GM23338 (cell line): ENCODE measurements around the gene SCN7A. TPM values are rescaled to one million over a fixed set of nuclear protein-coding genes. Genes with fewer than 3 reads are reported as not detected.

ENCODE experiments used
- ATAC-seq: fragments of 200-7000 bp; cut with Tn5 transposase; 3 replicates; pipeline ENCODE4 v1.9.1; 2020
- DNase-seq: peaks from one replicate; pipeline ENCODE4 v3.0.0-alpha.2; 2015; ENCODE audit warnings: low spot score
- H2AFZ ChIP-seq: fragments of 200-600 bp; sonication (generic); 2 replicates; pipeline ENCODE4 v1.8.0; 2016; ENCODE audit warnings: antibody characterized with exemption, mild to moderate bottlenecking, moderate library complexity
- H3F3A ChIP-seq: fragments of 200-600 bp; sonication (generic); replicated peaks from 2 replicates; pipeline ENCODE4 v1.8.0; 2017; ENCODE audit warnings: antibody characterized with exemption, mixed run types, low read depth
- H3K27ac ChIP-seq: fragments of 200-600 bp; sonication (generic); 2 replicates; pipeline ENCODE4 v1.6.1; 2016; ENCODE audit warnings: low read depth
- H3K27me3 ChIP-seq: fragments of 200-600 bp; sonication (generic); 2 replicates; pipeline ENCODE4 v1.8.0; 2016; ENCODE audit warnings: mild to moderate bottlenecking, mixed run types, moderate library complexity; ENCODE audit not compliant: insufficient read depth
- H3K36me3 ChIP-seq: fragments of 200-600 bp; sonication (generic); 2 replicates; pipeline ENCODE4 v1.8.0; 2016; ENCODE audit warnings: mild to moderate bottlenecking; ENCODE audit not compliant: insufficient read depth
- H3K4me1 ChIP-seq: fragments of 200-600 bp; sonication (generic); 2 replicates; pipeline ENCODE4 v1.8.0; 2016; ENCODE audit warnings: mild to moderate bottlenecking, moderate library complexity; ENCODE audit not compliant: insufficient read depth
- H3K4me2 ChIP-seq: fragments of 200-600 bp; sonication (generic); 2 replicates; pipeline ENCODE4 v1.7.1; 2017; ENCODE audit warnings: mixed run types
- H3K4me3 ChIP-seq: fragments of 200-600 bp; sonication (generic); 2 replicates; pipeline ENCODE4 v1.6.1; 2016; ENCODE audit warnings: mixed run types
- H3K79me2 ChIP-seq: fragments of 200-600 bp; sonication (generic); replicated peaks from 2 replicates; pipeline ENCODE4 v1.8.0; 2017; ENCODE audit warnings: mild to moderate bottlenecking; ENCODE audit not compliant: insufficient read depth
- H3K9me2 ChIP-seq: fragments of 200-600 bp; sonication (generic); 2 replicates; pipeline ENCODE4 v1.8.0; 2017; ENCODE audit not compliant: insufficient read depth
- H4K20me1 ChIP-seq: fragments of 200-600 bp; sonication (generic); replicated peaks from 2 replicates; pipeline ENCODE4 v1.8.0; 2017; ENCODE audit warnings: mild to moderate bottlenecking; ENCODE audit not compliant: insufficient read depth
- H3K27ac Mint-ChIP-seq: 2 replicates; pipeline ENCODE4 v1.8.0; 2020; ENCODE audit warnings: inconsistent platforms, mild to moderate bottlenecking, moderate library complexity, mixed read lengths
- H3K27me3 Mint-ChIP-seq: 3 replicates; pipeline ENCODE4 v1.8.0; 2022; ENCODE audit warnings: low read depth, mild to moderate bottlenecking, moderate library complexity, mixed read lengths, inconsistent platforms; ENCODE audit not compliant: insufficient read depth, poor library complexity
- H3K36me3 Mint-ChIP-seq: 3 replicates; pipeline ENCODE4 v1.8.0; 2021; ENCODE audit warnings: low read depth, mild to moderate bottlenecking, inconsistent platforms, moderate library complexity, mixed read lengths
- H3K4me1 Mint-ChIP-seq: 3 replicates; pipeline ENCODE4 v1.8.0; 2020; ENCODE audit warnings: mild to moderate bottlenecking, inconsistent platforms, mixed read lengths
- H3K4me3 Mint-ChIP-seq: 3 replicates; pipeline ENCODE4 v1.8.0; 2021; ENCODE audit warnings: moderate library complexity, mild to moderate bottlenecking, inconsistent platforms, mixed read lengths
- H3K9me3 Mint-ChIP-seq: 3 replicates; pipeline ENCODE4 v1.8.0; 2020; ENCODE audit warnings: moderate library complexity, mild to moderate bottlenecking, inconsistent platforms, mixed read lengths
- CREB1 ChIP-seq: fragments of 250-450 bp; sonication (Bioruptor Pico); IDR thresholded peaks from 2 replicates; pipeline ENCODE4 v1.5.0; 2020; ENCODE audit warnings: low read depth, mild to moderate bottlenecking, moderate library complexity
- EZH2 ChIP-seq: fragments of 200-600 bp; sonication (generic); IDR thresholded peaks from one replicate; pipeline ENCODE4 v1.8.0; 2017; ENCODE audit warnings: antibody characterized with exemption, mild to moderate bottlenecking, low read depth; ENCODE audit not compliant: unreplicated experiment
- EZH2phosphoT487 ChIP-seq: fragments of 200-600 bp; sonication (generic); IDR thresholded peaks from one replicate; pipeline ENCODE4 v1.8.1; 2018; ENCODE audit warnings: antibody characterized with exemption; ENCODE audit not compliant: unreplicated experiment
- NANOG ChIP-seq: IDR thresholded peaks from 2 replicates; pipeline ENCODE4 v1.6.1; 2016; ENCODE audit warnings: antibody characterized with exemption, borderline replicate concordance
- ZNF114 ChIP-seq: fragments of 250-450 bp; sonication (Bioruptor Pico); IDR thresholded peaks from 2 replicates; pipeline ENCODE4 v1.5.0; 2020; ENCODE audit warnings: mild to moderate bottlenecking, moderate library complexity
- ZNF331 ChIP-seq: fragments of 250-450 bp; sonication (Bioruptor Pico); IDR thresholded peaks from 2 replicates; pipeline ENCODE4 v1.5.0; 2020; ENCODE audit warnings: low read depth, mild to moderate bottlenecking, moderate library complexity
- polyA plus RNA-seq: library from polyadenylated mRNA; unstranded; fragments of >200 nt; fragmentation: Nextera tagmentation; extraction: Ambion mirVana; gene quantifications from 2 replicates; pipeline ENCODE4 v1.2.1, GENCODE V29; 2016
- total RNA-seq: library from RNA; depleted of rRNA; stranded (reverse); fragments of >200 nt; shearing (Covaris generic); gene quantifications from 2 replicates; pipeline ENCODE4 v1.2.3, GENCODE V29; 2014
- TF ChIP-seq, protein P1 (sequence below): IDR thresholded peaks from 2 replicates; pipeline ENCODE4 v1.6.1; 2016; ENCODE audit warnings: antibody characterized with exemption
- TF ChIP-seq, protein P2 (sequence below), 2 experiments: fragments of 200-600 bp in 1 of 2; sonication (generic) in 1 of 2; conservative IDR thresholded peaks; 2 replicates each; pipeline versions ENCODE4 v1.5.1 to v1.6.1; 2016 to 2017; ENCODE audit warnings: antibody characterized with exemption in 2 of 2, low read depth in 2 of 2, mild to moderate bottlenecking in 2 of 2, moderate library complexity in 1 of 2
- TF ChIP-seq, protein P3 (sequence below): fragments of 250-450 bp; sonication (Bioruptor Pico); IDR thresholded peaks from 2 replicates; pipeline ENCODE4 v1.5.0; 2020; ENCODE audit warnings: mild to moderate bottlenecking, moderate library complexity

Gene SCN7A
- total and polyA plus RNA-seq, 2 experiments from 2014 or later = 0.10 to 0.42 TPM

DNA sequence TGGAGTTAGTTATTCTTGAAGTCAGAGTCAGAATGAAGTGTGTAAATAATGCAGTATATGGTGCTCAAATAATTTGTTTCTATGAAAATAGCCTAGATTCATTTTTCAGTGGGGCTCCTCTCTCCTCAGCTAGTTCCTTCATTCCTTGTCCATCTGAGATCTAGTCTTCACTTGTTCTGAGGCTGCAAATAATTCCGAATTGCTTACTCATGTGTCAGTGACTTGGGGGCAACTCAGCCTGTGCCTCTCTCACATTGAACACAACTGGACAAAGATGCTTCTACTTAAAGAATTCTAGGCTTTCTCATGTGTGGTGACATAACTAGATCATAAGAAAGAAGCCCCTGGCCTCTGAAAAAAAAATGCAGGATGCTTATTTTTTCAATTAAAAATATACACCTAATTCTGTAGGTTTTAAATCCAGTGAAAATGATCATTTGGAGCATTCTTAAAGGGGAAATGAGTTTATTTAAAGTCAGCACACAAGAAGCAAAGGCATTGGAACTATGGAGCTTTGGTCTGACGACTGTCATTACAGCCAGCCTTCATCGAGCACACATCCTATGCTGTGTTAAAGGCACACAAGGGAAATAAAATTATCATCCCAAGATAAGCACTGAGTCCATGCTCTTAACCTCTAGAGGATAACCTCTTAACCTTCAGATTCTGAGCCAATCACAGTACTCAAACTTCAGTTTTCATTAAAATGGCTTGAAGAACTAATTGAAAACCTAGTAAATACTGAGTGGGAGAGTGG lies 24.8 kb upstream of the SCN7A start:
- Mint-ChIP-seq H3K9me3 (no peaks in the 10 kb centered on the region), H3K27me3 (peaks cover 2% of the 10 kb centered on the region), H3K4me3 (no peak overlapping the region), H3K36me3 (no peaks in the 10 kb centered on the region), H3K4me1 (peaks cover 10% of the 10 kb centered on the region), H3K27ac (no peak overlapping the region)
- H3K27me3 ChIP-seq = no peaks in the 10 kb centered on the region
- TF ChIP-seq EZH2phosphoT487 = no peak
- TF ChIP-seq, protein P1, sequence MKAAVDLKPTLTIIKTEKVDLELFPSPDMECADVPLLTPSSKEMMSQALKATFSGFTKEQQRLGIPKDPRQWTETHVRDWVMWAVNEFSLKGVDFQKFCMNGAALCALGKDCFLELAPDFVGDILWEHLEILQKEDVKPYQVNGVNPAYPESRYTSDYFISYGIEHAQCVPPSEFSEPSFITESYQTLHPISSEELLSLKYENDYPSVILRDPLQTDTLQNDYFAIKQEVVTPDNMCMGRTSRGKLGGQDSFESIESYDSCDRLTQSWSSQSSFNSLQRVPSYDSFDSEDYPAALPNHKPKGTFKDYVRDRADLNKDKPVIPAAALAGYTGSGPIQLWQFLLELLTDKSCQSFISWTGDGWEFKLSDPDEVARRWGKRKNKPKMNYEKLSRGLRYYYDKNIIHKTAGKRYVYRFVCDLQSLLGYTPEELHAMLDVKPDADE = no peak
- no peak for TF ChIP-seq ZNF331 (CRISPR knock-in tag)
- TF ChIP-seq NANOG = no peak
- TF ChIP-seq ZNF114 = no peak
- TF ChIP-seq, protein P2, sequence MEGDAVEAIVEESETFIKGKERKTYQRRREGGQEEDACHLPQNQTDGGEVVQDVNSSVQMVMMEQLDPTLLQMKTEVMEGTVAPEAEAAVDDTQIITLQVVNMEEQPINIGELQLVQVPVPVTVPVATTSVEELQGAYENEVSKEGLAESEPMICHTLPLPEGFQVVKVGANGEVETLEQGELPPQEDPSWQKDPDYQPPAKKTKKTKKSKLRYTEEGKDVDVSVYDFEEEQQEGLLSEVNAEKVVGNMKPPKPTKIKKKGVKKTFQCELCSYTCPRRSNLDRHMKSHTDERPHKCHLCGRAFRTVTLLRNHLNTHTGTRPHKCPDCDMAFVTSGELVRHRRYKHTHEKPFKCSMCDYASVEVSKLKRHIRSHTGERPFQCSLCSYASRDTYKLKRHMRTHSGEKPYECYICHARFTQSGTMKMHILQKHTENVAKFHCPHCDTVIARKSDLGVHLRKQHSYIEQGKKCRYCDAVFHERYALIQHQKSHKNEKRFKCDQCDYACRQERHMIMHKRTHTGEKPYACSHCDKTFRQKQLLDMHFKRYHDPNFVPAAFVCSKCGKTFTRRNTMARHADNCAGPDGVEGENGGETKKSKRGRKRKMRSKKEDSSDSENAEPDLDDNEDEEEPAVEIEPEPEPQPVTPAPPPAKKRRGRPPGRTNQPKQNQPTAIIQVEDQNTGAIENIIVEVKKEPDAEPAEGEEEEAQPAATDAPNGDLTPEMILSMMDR (conservative IDR thresholded peaks at IDR 0.05; ENCODE audit: low read depth in 2 of 2) = no peak
- H3K9me2 ChIP-seq = no peaks in the 10 kb centered on the region
- H3K4me2 ChIP-seq = no peak overlapping the region
- no peak overlapping the region for H3K4me3 ChIP-seq
- peaks cover 6% of the 10 kb centered on the region; the same call in 1 of the 2 replicates for H3K4me1 ChIP-seq
- H3F3A ChIP-seq = no peaks in the 10 kb centered on the region
- no peak for ATAC-seq
- no peaks in the 10 kb centered on the region for H3K36me3 ChIP-seq
- no peaks in the 10 kb centered on the region for H3K79me2 ChIP-seq
- no peaks in the 10 kb centered on the region for H4K20me1 ChIP-seq
- H2AFZ ChIP-seq = peak overlapping the region; percentile 77
- H3K27ac ChIP-seq = no peak overlapping the region
- DNase-seq = no peak

DNA sequence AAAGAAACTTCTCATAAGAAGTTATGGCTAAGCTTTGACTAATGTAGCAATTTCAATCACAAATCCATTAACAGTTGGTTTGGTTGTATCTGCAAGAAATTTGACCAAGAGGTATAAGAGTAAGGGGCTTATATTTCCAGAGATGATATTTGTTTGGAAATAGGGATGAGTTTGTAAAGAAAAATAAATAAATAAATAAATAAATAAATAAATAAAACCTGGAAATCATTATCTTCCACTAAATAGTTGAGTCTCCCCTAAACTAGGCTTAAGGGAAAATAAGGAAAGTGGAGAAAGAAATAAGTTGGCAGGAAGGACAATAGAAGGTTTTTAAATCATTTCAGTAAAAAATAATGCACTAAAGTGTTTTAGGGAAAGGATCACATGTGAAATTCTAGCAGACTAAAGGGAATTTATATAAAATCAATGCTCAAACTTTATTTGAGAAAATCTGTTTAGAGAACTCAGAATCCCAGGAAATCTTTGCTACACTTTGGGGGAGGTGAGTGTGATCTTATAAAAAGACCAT lies 23.5 kb upstream of the SCN7A start:
- Histone ChIP-seq H3F3A (no peaks in the 10 kb centered on the region), H3K27me3 (no peaks in the 10 kb centered on the region), H3K27ac (no peak overlapping the region), H3K4me1 (peaks cover 6% of the 10 kb centered on the region; the same call in 1 of the 2 replicates), H2AFZ (no peak overlapping the region), H3K36me3 (no peaks in the 10 kb centered on the region), H3K79me2 (no peaks in the 10 kb centered on the region), H3K9me2 (no peaks in the 10 kb centered on the region), H3K4me2 (no peak overlapping the region), H4K20me1 (no peaks in the 10 kb centered on the region), H3K4me3 (no peak overlapping the region)
- H3K27ac Mint-ChIP-seq = no peak overlapping the region
- no peak overlapping the region for H3K4me3 Mint-ChIP-seq
- no peaks in the 10 kb centered on the region for H3K36me3 Mint-ChIP-seq
- peaks cover 10% of the 10 kb centered on the region for H3K4me1 Mint-ChIP-seq
- DNase-seq (no peak), ATAC-seq (no peak)
- no peaks in the 10 kb centered on the region for H3K9me3 Mint-ChIP-seq
- H3K27me3 Mint-ChIP-seq = peaks cover 2% of the 10 kb centered on the region
- TF ChIP-seq, protein P3, sequence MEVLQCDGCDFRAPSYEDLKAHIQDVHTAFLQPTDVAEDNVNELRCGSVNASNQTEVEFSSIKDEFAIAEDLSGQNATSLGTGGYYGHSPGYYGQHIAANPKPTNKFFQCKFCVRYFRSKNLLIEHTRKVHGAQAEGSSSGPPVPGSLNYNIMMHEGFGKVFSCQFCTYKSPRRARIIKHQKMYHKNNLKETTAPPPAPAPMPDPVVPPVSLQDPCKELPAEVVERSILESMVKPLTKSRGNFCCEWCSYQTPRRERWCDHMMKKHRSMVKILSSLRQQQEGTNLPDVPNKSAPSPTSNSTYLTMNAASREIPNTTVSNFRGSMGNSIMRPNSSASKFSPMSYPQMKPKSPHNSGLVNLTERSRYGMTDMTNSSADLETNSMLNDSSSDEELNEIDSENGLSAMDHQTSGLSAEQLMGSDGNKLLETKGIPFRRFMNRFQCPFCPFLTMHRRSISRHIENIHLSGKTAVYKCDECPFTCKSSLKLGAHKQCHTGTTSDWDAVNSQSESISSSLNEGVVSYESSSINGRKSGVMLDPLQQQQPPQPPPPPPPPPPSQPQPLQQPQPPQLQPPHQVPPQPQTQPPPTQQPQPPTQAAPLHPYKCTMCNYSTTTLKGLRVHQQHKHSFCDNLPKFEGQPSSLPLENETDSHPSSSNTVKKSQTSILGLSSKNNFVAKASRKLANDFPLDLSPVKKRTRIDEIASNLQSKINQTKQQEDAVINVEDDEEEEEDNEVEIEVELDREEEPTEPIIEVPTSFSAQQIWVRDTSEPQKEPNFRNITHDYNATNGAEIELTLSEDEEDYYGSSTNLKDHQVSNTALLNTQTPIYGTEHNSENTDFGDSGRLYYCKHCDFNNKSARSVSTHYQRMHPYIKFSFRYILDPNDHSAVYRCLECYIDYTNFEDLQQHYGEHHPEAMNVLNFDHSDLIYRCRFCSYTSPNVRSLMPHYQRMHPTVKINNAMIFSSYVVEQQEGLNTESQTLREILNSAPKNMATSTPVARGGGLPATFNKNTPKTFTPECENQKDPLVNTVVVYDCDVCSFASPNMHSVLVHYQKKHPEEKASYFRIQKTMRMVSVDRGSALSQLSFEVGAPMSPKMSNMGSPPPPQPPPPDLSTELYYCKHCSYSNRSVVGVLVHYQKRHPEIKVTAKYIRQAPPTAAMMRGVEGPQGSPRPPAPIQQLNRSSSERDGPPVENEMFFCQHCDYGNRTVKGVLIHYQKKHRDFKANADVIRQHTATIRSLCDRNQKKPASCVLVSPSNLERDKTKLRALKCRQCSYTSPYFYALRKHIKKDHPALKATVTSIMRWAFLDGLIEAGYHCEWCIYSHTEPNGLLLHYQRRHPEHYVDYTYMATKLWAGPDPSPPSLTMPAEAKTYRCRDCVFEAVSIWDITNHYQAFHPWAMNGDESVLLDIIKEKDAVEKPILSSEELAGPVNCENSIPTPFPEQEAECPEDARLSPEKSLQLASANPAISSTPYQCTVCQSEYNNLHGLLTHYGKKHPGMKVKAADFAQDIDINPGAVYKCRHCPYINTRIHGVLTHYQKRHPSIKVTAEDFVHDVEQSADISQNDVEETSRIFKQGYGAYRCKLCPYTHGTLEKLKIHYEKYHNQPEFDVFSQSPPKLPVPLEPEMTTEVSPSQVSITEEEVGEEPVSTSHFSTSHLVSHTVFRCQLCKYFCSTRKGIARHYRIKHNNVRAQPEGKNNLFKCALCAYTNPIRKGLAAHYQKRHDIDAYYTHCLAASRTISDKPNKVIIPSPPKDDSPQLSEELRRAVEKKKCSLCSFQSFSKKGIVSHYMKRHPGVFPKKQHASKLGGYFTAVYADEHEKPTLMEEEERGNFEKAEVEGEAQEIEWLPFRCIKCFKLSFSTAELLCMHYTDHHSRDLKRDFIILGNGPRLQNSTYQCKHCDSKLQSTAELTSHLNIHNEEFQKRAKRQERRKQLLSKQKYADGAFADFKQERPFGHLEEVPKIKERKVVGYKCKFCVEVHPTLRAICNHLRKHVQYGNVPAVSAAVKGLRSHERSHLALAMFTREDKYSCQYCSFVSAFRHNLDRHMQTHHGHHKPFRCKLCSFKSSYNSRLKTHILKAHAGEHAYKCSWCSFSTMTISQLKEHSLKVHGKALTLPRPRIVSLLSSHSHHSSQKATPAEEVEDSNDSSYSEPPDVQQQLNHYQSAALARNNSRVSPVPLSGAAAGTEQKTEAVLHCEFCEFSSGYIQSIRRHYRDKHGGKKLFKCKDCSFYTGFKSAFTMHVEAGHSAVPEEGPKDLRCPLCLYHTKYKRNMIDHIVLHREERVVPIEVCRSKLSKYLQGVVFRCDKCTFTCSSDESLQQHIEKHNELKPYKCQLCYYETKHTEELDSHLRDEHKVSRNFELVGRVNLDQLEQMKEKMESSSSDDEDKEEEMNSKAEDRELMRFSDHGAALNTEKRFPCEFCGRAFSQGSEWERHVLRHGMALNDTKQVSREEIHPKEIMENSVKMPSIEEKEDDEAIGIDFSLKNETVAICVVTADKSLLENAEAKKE (CRISPR knock-in tag) = no peak
- TF ChIP-seq CREB1 (CRISPR knock-in tag) = no peak
- TF ChIP-seq, protein P1 = no peak
- TF ChIP-seq ZNF114 = no peak
- no peak for TF ChIP-seq EZH2
